HepG2 (cell line): ENCODE measurements around the gene GLE1. TPM values are rescaled to one million over a fixed set of nuclear protein-coding genes. Genes with fewer than 3 reads are reported as not detected.

Source experiments
- AKNA ChIP-seq: sonication (generic); formaldehyde crosslinking; IDR thresholded peaks from 2 replicates; pipeline ENCODE4 v1.4.0; 2020; ENCODE audit warnings: missing genetic modification reagents, borderline replicate concordance
- DR1 ChIP-seq: sonication (generic); formaldehyde crosslinking; IDR thresholded peaks from 2 replicates; pipeline ENCODE4 v1.8.0; 2021; ENCODE audit warnings: mild to moderate bottlenecking, missing genetic modification reagents, inconsistent platforms
- FIP1L1 ChIP-seq: fragments of 200-400 bp; formaldehyde crosslinking; IDR thresholded peaks from 2 replicates; pipeline ENCODE4 v1.6.1; 2018; ENCODE audit warnings: low read depth, mild to moderate bottlenecking, low read length, moderate library complexity, borderline replicate concordance; ENCODE audit not compliant: insufficient read depth
- HMGXB3 ChIP-seq: sonication (generic); formaldehyde crosslinking; IDR thresholded peaks from 2 replicates; pipeline ENCODE4 v1.4.0; 2020; ENCODE audit warnings: missing genetic modification reagents, borderline replicate concordance
- HMGXB4 ChIP-seq, 2 experiments: sonication (generic) in 1 of 2; formaldehyde crosslinking in 1 of 2; IDR thresholded peaks; 2 replicates each; pipeline versions ENCODE4 v1.4.0 to v1.6.1; 2018 to 2020; ENCODE audit warnings: missing genetic modification reagents in 2 of 2, borderline replicate concordance in 1 of 2, low read depth in 1 of 2, mild to moderate bottlenecking in 1 of 2, missing biosample characterization in 1 of 2
- MEIS1 ChIP-seq: sonication (generic); formaldehyde crosslinking; IDR thresholded peaks from 2 replicates; pipeline ENCODE4 v1.9.0; 2021; ENCODE audit warnings: mild to moderate bottlenecking, missing genetic modification reagents, moderate library complexity, borderline replicate concordance
- RFX1 ChIP-seq: fragments of 450-650 bp; IDR thresholded peaks from 2 replicates; pipeline ENCODE4 v1.6.1; 2017
- ZNF18 ChIP-seq: sonication (generic); formaldehyde crosslinking; IDR thresholded peaks from 2 replicates; pipeline ENCODE4 v1.8.0; 2022; ENCODE audit warnings: mild to moderate bottlenecking, missing genetic modification reagents; ENCODE audit not compliant: insufficient replicate concordance
- ZNF234 ChIP-seq: sonication (generic); formaldehyde crosslinking; conservative IDR thresholded peaks from 2 replicates; pipeline ENCODE4 v1.5.1; 2020; ENCODE audit warnings: mild to moderate bottlenecking, missing genetic modification reagents
- ZNF264 ChIP-seq: sonication (generic); formaldehyde crosslinking; IDR thresholded peaks from 2 replicates; pipeline ENCODE4 v1.4.0; 2020; ENCODE audit warnings: missing genetic modification reagents
- ZNF616 ChIP-seq: sonication (generic); formaldehyde crosslinking; IDR thresholded peaks from 2 replicates; pipeline ENCODE4 v1.5.0; 2020; ENCODE audit warnings: low read depth, mild to moderate bottlenecking, missing genetic modification reagents
- ZNF841 ChIP-seq: sonication (generic); formaldehyde crosslinking; IDR thresholded peaks from 2 replicates; pipeline ENCODE4 v1.8.1; 2023; ENCODE audit warnings: missing genetic modification reagents, borderline replicate concordance
- ZNF879 ChIP-seq: sonication (generic); formaldehyde crosslinking; IDR thresholded peaks from 2 replicates; pipeline ENCODE4 v1.8.1; 2023; ENCODE audit warnings: missing genetic modification reagents
- polyA plus RNA-seq, 8 experiments: library from polyadenylated mRNA; depleted of rRNA in 3 of 8; stranded (reverse) in 7 of 8; unstranded in 1 of 8; fragments of >200 nt; fragmentation: Illumina TruSeq in 4 of 8; extraction: Trizol in 4 of 8; gene quantifications; 2 replicates each; pipeline versions ENCODE4 v1.2.1 to v1.2.3, GENCODE V29; 2011 to 2016; ENCODE audit warnings: low read depth in 4 of 8, missing spikeins in 1 of 8, mixed read lengths in 1 of 8; ENCODE audit not compliant: insufficient read depth in 1 of 8
- total RNA-seq, 5 experiments: library from RNA; depleted of rRNA; stranded (reverse); fragments of >200 nt; fragmentation: Illumina TruSeq; extraction: Trizol; gene quantifications; 2 replicates each; pipeline ENCODE4 v1.2.3, GENCODE V29; 2016; ENCODE audit warnings: low read depth in 1 of 5

GLE1 gene
- total and polyA plus RNA-seq, 2 of the 13 experiments (the other 11 are each of a cell fraction or from before 2014, with no cell fraction given) = 14.7 to 28.8 TPM

- TF ChIP-seq HMGXB3 (CRISPR knock-in tag) (0 out of 2 replicates have a peak, but pooled peaks have one; percentile 57), ZNF234 (no peak), FIP1L1 (no peak), MEIS1 (CRISPR knock-in tag) (peak; percentile 86), ZNF616 (CRISPR knock-in tag) (peak; percentile 82; the same call in 1 of the 2 replicates), RFX1 (no peak), AKNA (CRISPR knock-in tag) (0 out of 2 replicates have a peak, but pooled peaks have one; percentile 73), ZNF879 (no peak; the same call in 1 of the 2 replicates), HMGXB4 (CRISPR knock-in tag; IDR thresholded peaks at IDR 0.05; ENCODE audit: borderline replicate concordance in 1 of 2, low read depth in 1 of 2) (peak; percentile 32 to 78; a peak in 2 of 4 replicates), DR1 (0 out of 2 replicates have a peak, but pooled peaks have one; percentile 68), ZNF18 (peak; percentile 44), ZNF841 (CRISPR knock-in tag) (no peak), ZNF264 (peak; percentile 93)
Measured at GRCh38 chr9:128504485-128505413, at the start of gene GLE1 (continued).
